Upper lobe of left lung (tissue), 6 donors: ENCODE results near the gene LMCD1. TPM values are rescaled to one million over a fixed set of nuclear protein-coding genes. Genes with fewer than 3 reads are reported as not detected.
A peak's percentile ranks its signal among the peaks of the same experiment; 100 is the strongest.

Experiments used
- ATAC-seq, 2 donors: fragments of 200-7000 bp; cut with Tn5 transposase; one replicate each; pipeline ENCODE4 v1.9.1; 2022; ENCODE audit warnings: mild to moderate bottlenecking in 2 of 2, moderate library complexity in 2 of 2; ENCODE audit not compliant: low FRiP score in 2 of 2
- DNase-seq, 2 donors: peaks; one replicate each; pipeline ENCODE4 v3.0.0-alpha.2; 2019 to 2020
- H3K27ac ChIP-seq, 4 donors: fragments of 200-600 bp; sonication (generic); one replicate each; pipeline ENCODE4 v1.5.1; 2016 to 2019
- H3K27me3 ChIP-seq, 4 donors: fragments of 200-600 bp; sonication (generic); one replicate each; pipeline ENCODE4 v1.5.1; 2017 to 2019
- H3K36me3 ChIP-seq, 4 donors: fragments of 200-600 bp; sonication (generic); one replicate each; pipeline ENCODE4 v1.5.1; 2016 to 2019
- H3K4me1 ChIP-seq, 4 donors: fragments of 200-600 bp; sonication (generic); one replicate each; pipeline ENCODE4 v1.5.1; 2018 to 2019
- H3K4me3 ChIP-seq, 4 donors: fragments of 200-600 bp; sonication (generic); one replicate each; pipeline ENCODE4 v1.5.1; 2017 to 2019; ENCODE audit warnings: mild to moderate bottlenecking in 2 of 4, moderate library complexity in 1 of 4
- H3K9me3 ChIP-seq, 4 donors: fragments of 200-600 bp; sonication (generic); one replicate each; pipeline ENCODE4 v1.5.1; 2018 to 2019
- CTCF ChIP-seq, 6 experiments: fragments of 450-650 bp in 4 of 6; fragments of 200-600 bp in 2 of 6; sonication (generic) in 2 of 6; IDR thresholded peaks; one replicate each; pipeline ENCODE4 v1.5.1; 2016 to 2019; ENCODE audit warnings: antibody characterized with exemption in 6 of 6
- EP300 ChIP-seq, 4 donors: sonication (generic); formaldehyde crosslinking; IDR thresholded peaks; one replicate each; pipeline ENCODE4 v1.5.1; 2017; ENCODE audit warnings: antibody characterized with exemption in 4 of 4, control low read depth in 2 of 4
- POLR2A ChIP-seq, 4 donors: fragments of 450-650 bp; IDR thresholded peaks; one replicate each; pipeline ENCODE4 v1.5.1; 2016 to 2017; ENCODE audit warnings: antibody characterized with exemption in 4 of 4, mild to moderate bottlenecking in 2 of 4
- POLR2AphosphoS5 ChIP-seq, 2 donors: sonication (generic); formaldehyde crosslinking; IDR thresholded peaks; one replicate each; pipeline ENCODE4 v1.5.1; 2017; ENCODE audit warnings: antibody characterized with exemption in 2 of 2
- WGBS, 2 donors: methylation state at CpG; one replicate each; pipeline ENCODE4 v1.1.5; 2017 to 2018; 5-methylcytosine and 5-hydroxymethylcytosine counted together
- total RNA-seq, 6 donors: library from RNA; depleted of rRNA in 4 of 6; stranded (reverse); fragments of >200 nt in 4 of 6; gene quantifications; one replicate each; pipeline versions ENCODE4 v1.1.0 to v1.2.1, GENCODE V29; 2016 to 2021
- donor health status: DM: no; HTN: no; CAD: no; lungs with moderate emphysema.
- donor health status: DM: no; HTN: yes; CAD: no; lungs with severe emphysema.

LMCD1 gene
- total RNA-seq, 6 donors from 2014 or later = 47.4 to 269 (median 118) TPM

GRCh38 chr3:8520816-8521403 is 19.3 kb downstream of the LMCD1 start:
- no peaks in the 10 kb centered on the region for H3K27me3 ChIP-seq
- no peak for DNase-seq
- 58 to 78% methylated on average over 9 of the region's 9 CpGs for WGBS, 2 donors

GRCh38 chr3:8523041-8523440 is 21.4 kb downstream of the LMCD1 start:
- TF ChIP-seq POLR2A (IDR thresholded peaks at IDR 0.05) (no peak), POLR2AphosphoS5 (IDR thresholded peaks at IDR 0.05) (no peak), EP300 (IDR thresholded peaks at IDR 0.05) (no peak), CTCF (IDR thresholded peaks at IDR 0.05) (no peak)
- Histone ChIP-seq H3K27me3 (no peaks in the 10 kb centered on the region), H3K36me3 (no peaks in the 10 kb centered on the region), H3K27ac (peak overlapping the region in 3 of 4 donors; percentile 20 to 62 (median 28)), H3K9me3 (no peaks in the 10 kb centered on the region), H3K4me1 (peaks cover 33 to 50% (median 48%) of the 10 kb centered on the region in 4 donors), H3K4me3 (no peak overlapping the region)
- WGBS, 2 donors = 44 to 52% methylated on average over 1 of the region's 1 CpG
- DNase-seq (no peak), ATAC-seq (no peak)

More at GRCh38 chr3:8520816-8521403, 19.3 kb downstream of the LMCD1 start:
- peaks cover 36 to 58% (median 51%) of the 10 kb centered on the region in 4 donors for H3K4me1 ChIP-seq
- peaks cover 0 to 3% (median 0%) of the 10 kb centered on the region in 4 donors for H3K36me3 ChIP-seq
- no peak overlapping the region for H3K4me3 ChIP-seq
- TF ChIP-seq EP300 (IDR thresholded peaks at IDR 0.05) = no peak
- no peak for ATAC-seq
- H3K9me3 ChIP-seq = no peaks in the 10 kb centered on the region
- peak overlapping the region in 3 of 4 donors; percentile 36 to 78 (median 62) for H3K27ac ChIP-seq

- no peaks in the 10 kb centered on the region for H3K27me3 ChIP-seq
- H3K36me3 ChIP-seq = no peaks in the 10 kb centered on the region
- peaks cover 34 to 59% (median 49%) of the 10 kb centered on the region in 4 donors for H3K4me1 ChIP-seq
- DNase-seq (no peak), ATAC-seq (no peak)
- no peak overlapping the region for H3K4me3 ChIP-seq
- H3K9me3 ChIP-seq = no peaks in the 10 kb centered on the region
- peak overlapping the region in 2 of 4 donors; percentile 20 to 41 for H3K27ac ChIP-seq
- TF ChIP-seq CTCF (IDR thresholded peaks at IDR 0.05) = no peak
- TF ChIP-seq POLR2AphosphoS5 (IDR thresholded peaks at IDR 0.05) = no peak
- no peak for TF ChIP-seq POLR2A (IDR thresholded peaks at IDR 0.05)
- TF ChIP-seq EP300 (IDR thresholded peaks at IDR 0.05) = no peak
- 39 to 51% methylated on average over 3 of the region's 3 CpGs for WGBS, 2 donors
Measured at GRCh38 chr3:8524249-8524648, 22.6 kb downstream of the LMCD1 start.

GRCh38 chr3:8524656-8525399 is 23.2 kb downstream of the LMCD1 start:
- Histone ChIP-seq H3K27ac (peak overlapping the region in 2 of 4 donors; percentile 20 to 41), H3K4me3 (no peak overlapping the region), H3K27me3 (no peaks in the 10 kb centered on the region), H3K4me1 (peaks cover 35 to 61% (median 51%) of the 10 kb centered on the region in 4 donors), H3K9me3 (no peaks in the 10 kb centered on the region), H3K36me3 (no peaks in the 10 kb centered on the region)
- DNase-seq = no peak
- ATAC-seq = no peak
- WGBS, 2 donors = 87% methylated on average over 5 of the region's 5 CpGs
- TF ChIP-seq CTCF (IDR thresholded peaks at IDR 0.05) (no peak), POLR2AphosphoS5 (IDR thresholded peaks at IDR 0.05) (no peak), EP300 (IDR thresholded peaks at IDR 0.05) (no peak), POLR2A (IDR thresholded peaks at IDR 0.05) (no peak)

- Histone ChIP-seq H3K27ac (peak overlapping the region in 2 of 4 donors; percentile 7 to 20), H3K27me3 (no peaks in the 10 kb centered on the region), H3K36me3 (peaks cover 0 to 5% (median 0%) of the 10 kb centered on the region in 4 donors), H3K4me3 (no peak overlapping the region), H3K4me1 (peaks cover 44 to 62% (median 55%) of the 10 kb centered on the region in 4 donors), H3K9me3 (no peaks in the 10 kb centered on the region)
- ATAC-seq = no peak
- DNase-seq = no peak
- WGBS, 2 donors = 61 to 84% methylated on average over 3 of the region's 3 CpGs
- no peak for TF ChIP-seq POLR2AphosphoS5 (IDR thresholded peaks at IDR 0.05)
- TF ChIP-seq POLR2A (IDR thresholded peaks at IDR 0.05) = no peak
- TF ChIP-seq CTCF (IDR thresholded peaks at IDR 0.05) = no peak
- TF ChIP-seq EP300 (IDR thresholded peaks at IDR 0.05) = no peak
Measured at GRCh38 chr3:8525893-8526292, 24.3 kb downstream of the LMCD1 start.
